ENCODE measurements around the gene SORCS2. TPM values are rescaled to one million over a fixed set of nuclear protein-coding genes. Genes with fewer than 3 reads are reported as not detected.

Gene SORCS2
- total RNA-seq, 1 experiment from 2014 or later = 0.15 TPM

- ATAC-seq (no peak), DNase-seq (ENCODE audit: low read depth, low spot score) (no peak)
- POLR2A ChIA-PET = no interaction called here
- TF ChIP-seq TCF7L2 (IDR thresholded peaks at IDR 0.05; ENCODE audit: low read depth, low read length) (no peak), CTCF (IDR thresholded peaks at IDR 0.05) (no peak)
- Histone ChIP-seq H3K27me3 (ENCODE audit: control insufficient read depth, insufficient read depth, low read length) (no peaks in the 10 kb centered on the region), H3K4me3 (ENCODE audit: low read depth in 2 of 2, low read length in 2 of 2) (no peak overlapping the region), H3K27ac (ENCODE audit: low read length) (no peak overlapping the region), H3K36me3 (ENCODE audit: control insufficient read depth, insufficient read depth, low read length) (no peaks in the 10 kb centered on the region), H3K9me3 (ENCODE audit: control insufficient read depth, insufficient read depth, low read depth, low read length) (no peaks in the 10 kb centered on the region), H3K4me1 (ENCODE audit: control insufficient read depth, insufficient read depth, low read length) (no peaks in the 10 kb centered on the region)
- BruUV-seq (replicated peaks) = no TSS peak
- intact Hi-C loops (cut with micrococcal nuclease; ENCODE audit: unreplicated experiment) = no loop called here
- CTCF ChIA-PET = no interaction called here
- in situ Hi-C loops (cut with HindIII; ENCODE audit: low pct_unique_long_range_greater_than_20kb, low sequenced_read_pairs) = no loop called here
Measured at GRCh38 chr4:7539186-7539585, 346.8 kb downstream of the SORCS2 start.

- intact Hi-C loops (cut with micrococcal nuclease; ENCODE audit: unreplicated experiment) (no loop called here), in situ Hi-C loops (cut with HindIII; ENCODE audit: low pct_unique_long_range_greater_than_20kb, low sequenced_read_pairs) (no loop called here)
- H3K27me3 ChIP-seq (ENCODE audit: control insufficient read depth, insufficient read depth, low read length) = no peaks in the 10 kb centered on the region
- no peak overlapping the region for H3K4me3 ChIP-seq (ENCODE audit: low read depth in 2 of 2, low read length in 2 of 2)
- no peaks in the 10 kb centered on the region for H3K36me3 ChIP-seq (ENCODE audit: control insufficient read depth, insufficient read depth, low read length)
- no peaks in the 10 kb centered on the region for H3K4me1 ChIP-seq (ENCODE audit: control insufficient read depth, insufficient read depth, low read length)
- DNase-seq (ENCODE audit: low read depth, low spot score) = no peak
- BruUV-seq (replicated peaks) = no TSS peak
- ChIA-PET CTCF (no interaction called here), POLR2A (no interaction called here)
- ATAC-seq = peak; percentile 60; the same call in 1 of the 2 replicates
- no peak overlapping the region for H3K27ac ChIP-seq (ENCODE audit: low read length)
- H3K9me3 ChIP-seq (ENCODE audit: control insufficient read depth, insufficient read depth, low read depth, low read length) = no peaks in the 10 kb centered on the region
- no peak for TF ChIP-seq TCF7L2 (IDR thresholded peaks at IDR 0.05; ENCODE audit: low read depth, low read length)
- no peak for TF ChIP-seq POLR2AphosphoS5 (IDR thresholded peaks at IDR 0.05; ENCODE audit: low read depth, low read length)
- TF ChIP-seq CTCF (IDR thresholded peaks at IDR 0.05) = no peak
- TF ChIP-seq, protein P1, sequence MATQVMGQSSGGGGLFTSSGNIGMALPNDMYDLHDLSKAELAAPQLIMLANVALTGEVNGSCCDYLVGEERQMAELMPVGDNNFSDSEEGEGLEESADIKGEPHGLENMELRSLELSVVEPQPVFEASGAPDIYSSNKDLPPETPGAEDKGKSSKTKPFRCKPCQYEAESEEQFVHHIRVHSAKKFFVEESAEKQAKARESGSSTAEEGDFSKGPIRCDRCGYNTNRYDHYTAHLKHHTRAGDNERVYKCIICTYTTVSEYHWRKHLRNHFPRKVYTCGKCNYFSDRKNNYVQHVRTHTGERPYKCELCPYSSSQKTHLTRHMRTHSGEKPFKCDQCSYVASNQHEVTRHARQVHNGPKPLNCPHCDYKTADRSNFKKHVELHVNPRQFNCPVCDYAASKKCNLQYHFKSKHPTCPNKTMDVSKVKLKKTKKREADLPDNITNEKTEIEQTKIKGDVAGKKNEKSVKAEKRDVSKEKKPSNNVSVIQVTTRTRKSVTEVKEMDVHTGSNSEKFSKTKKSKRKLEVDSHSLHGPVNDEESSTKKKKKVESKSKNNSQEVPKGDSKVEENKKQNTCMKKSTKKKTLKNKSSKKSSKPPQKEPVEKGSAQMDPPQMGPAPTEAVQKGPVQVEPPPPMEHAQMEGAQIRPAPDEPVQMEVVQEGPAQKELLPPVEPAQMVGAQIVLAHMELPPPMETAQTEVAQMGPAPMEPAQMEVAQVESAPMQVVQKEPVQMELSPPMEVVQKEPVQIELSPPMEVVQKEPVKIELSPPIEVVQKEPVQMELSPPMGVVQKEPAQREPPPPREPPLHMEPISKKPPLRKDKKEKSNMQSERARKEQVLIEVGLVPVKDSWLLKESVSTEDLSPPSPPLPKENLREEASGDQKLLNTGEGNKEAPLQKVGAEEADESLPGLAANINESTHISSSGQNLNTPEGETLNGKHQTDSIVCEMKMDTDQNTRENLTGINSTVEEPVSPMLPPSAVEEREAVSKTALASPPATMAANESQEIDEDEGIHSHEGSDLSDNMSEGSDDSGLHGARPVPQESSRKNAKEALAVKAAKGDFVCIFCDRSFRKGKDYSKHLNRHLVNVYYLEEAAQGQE (IDR thresholded peaks at IDR 0.05; ENCODE audit: insufficient read depth in 1 of 2, low read depth in 2 of 2, low read length in 1 of 2) = no peak
- no peak for TF ChIP-seq SIN3A (IDR thresholded peaks at IDR 0.05; ENCODE audit: borderline replicate concordance, insufficient read depth, low read depth, low read length)
Measured at GRCh38 chr4:7539659-7540058, 347.3 kb downstream of the SORCS2 start.

- ATAC-seq (peak; percentile 60; the same call in 1 of the 2 replicates), DNase-seq (ENCODE audit: low read depth, low spot score) (no peak)
- no peak overlapping the region for H3K4me3 ChIP-seq (ENCODE audit: low read depth in 2 of 2, low read length in 2 of 2)
- no peaks in the 10 kb centered on the region for H3K4me1 ChIP-seq (ENCODE audit: control insufficient read depth, insufficient read depth, low read length)
- intact Hi-C loops (cut with micrococcal nuclease; ENCODE audit: unreplicated experiment) (no loop called here), in situ Hi-C loops (cut with HindIII; ENCODE audit: low pct_unique_long_range_greater_than_20kb, low sequenced_read_pairs) (no loop called here)
- POLR2A ChIA-PET = no interaction called here
- H3K27ac ChIP-seq (ENCODE audit: low read length) = no peak overlapping the region
- BruUV-seq (replicated peaks) = no TSS peak
- no peaks in the 10 kb centered on the region for H3K36me3 ChIP-seq (ENCODE audit: control insufficient read depth, insufficient read depth, low read length)
- CTCF ChIA-PET = no interaction called here
- no peaks in the 10 kb centered on the region for H3K9me3 ChIP-seq (ENCODE audit: control insufficient read depth, insufficient read depth, low read depth, low read length)
- TF ChIP-seq CTCF (IDR thresholded peaks at IDR 0.05) (no peak), POLR2AphosphoS5 (IDR thresholded peaks at IDR 0.05; ENCODE audit: low read depth, low read length) (no peak), TCF7L2 (IDR thresholded peaks at IDR 0.05; ENCODE audit: low read depth, low read length) (no peak), SIN3A (IDR thresholded peaks at IDR 0.05; ENCODE audit: borderline replicate concordance, insufficient read depth, low read depth, low read length) (no peak)
- TF ChIP-seq, protein P1 (IDR thresholded peaks at IDR 0.05; ENCODE audit: insufficient read depth in 1 of 2, low read depth in 2 of 2, low read length in 1 of 2) = no peak
- no peaks in the 10 kb centered on the region for H3K27me3 ChIP-seq (ENCODE audit: control insufficient read depth, insufficient read depth, low read length)
Measured at GRCh38 chr4:7540206-7540605, 347.9 kb downstream of the SORCS2 start.

All from Panc1 (cell line).